Activated CD4-positive, alpha-beta T cell treated with anti-CD3 and anti-CD28 coated beads for 48 hours (primary cell): Measurements from ENCODE around the gene STARD13.

Source experiments
- DNase-seq: peaks from one replicate; pipeline ENCODE4 v3.0.0-alpha.2; 2020

STARD13 gene

GRCh38 chr13:33073338-33073737 is 212.2 kb downstream of the STARD13 start:
- DNase-seq: no peak

- no peak for DNase-seq
These were observed 212.8 kb downstream of the STARD13 start for GRCh38 chr13:33072759-33073158.

- no peak for DNase-seq
These were observed 213.3 kb downstream of the STARD13 start for GRCh38 chr13:33072282-33072681.

DNA sequence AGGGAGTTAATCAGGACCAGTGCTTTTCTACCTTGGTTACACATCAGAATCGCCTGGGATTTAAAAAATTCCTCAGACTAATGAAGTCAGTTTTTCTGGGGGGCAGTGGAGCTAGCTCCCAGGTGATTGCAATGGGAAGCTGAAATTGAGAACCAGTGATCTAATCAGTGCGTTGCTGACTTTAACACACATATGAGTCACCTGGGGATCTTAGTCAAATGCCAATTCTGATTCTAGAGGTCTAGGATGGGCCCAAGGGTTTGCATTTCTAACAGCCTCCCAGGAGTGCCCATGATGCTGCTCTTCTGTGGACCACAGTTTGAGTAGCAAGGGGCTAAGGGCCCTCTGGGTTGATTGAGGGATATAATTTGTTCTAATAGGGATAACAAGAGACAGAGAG is 214.8 kb downstream of the STARD13 start:
- DNase-seq: no peak

DNA sequence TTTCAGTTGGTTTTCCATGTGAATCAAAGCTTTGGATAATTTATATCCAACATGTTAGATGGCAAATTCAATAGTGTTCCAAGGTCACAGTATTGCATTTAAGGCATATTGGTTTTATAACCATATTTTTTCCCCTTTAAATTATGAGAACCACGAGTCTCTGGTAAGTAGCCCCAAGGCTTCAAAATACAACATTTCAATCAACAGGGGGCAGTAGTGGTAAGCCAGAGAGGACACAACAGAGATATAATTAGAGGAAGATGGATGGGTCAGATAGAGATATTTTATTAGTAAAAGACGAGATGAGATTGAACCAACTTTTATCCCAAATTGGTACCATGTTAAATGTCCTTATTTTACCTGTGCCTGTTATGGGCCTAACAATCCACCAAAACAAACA is 216.2 kb downstream of the STARD13 start:
- DNase-seq: no peak

- no peak for DNase-seq
These were observed 219.2 kb downstream of the STARD13 start for GRCh38 chr13:33066329-33066728.

DNA sequence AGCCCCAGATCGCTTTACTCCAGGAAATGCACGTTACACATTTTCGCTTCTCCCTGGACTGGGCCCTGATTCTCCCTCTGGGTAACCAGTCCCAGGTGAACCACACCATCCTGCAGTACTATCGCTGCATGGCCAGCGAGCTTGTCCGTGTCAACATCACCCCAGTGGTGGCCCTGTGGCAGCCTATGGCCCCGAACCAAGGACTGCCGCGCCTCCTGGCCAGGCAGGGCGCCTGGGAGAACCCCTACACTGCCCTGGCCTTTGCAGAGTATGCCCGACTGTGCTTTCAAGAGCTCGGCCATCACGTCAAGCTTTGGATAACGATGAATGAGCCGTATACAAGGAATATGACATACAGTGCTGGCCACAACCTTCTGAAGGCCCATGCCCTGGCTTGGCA is 224.7 kb downstream of the STARD13 start:
- no peak for DNase-seq

- DNase-seq: no peak
These were observed 226.7 kb downstream of the STARD13 start for GRCh38 chr13:33058776-33059327.

- no peak for DNase-seq
These were observed 228.4 kb downstream of the STARD13 start for GRCh38 chr13:33057019-33057780.

- no peak for DNase-seq
These were observed 232.0 kb downstream of the STARD13 start for GRCh38 chr13:33053397-33054066.
